ENCODE measurements around the gene TUBGCP6.

- TF ChIP-seq POLR2AphosphoS5 (IDR thresholded peaks at IDR 0.05; ENCODE audit: low read depth, low read length), result no peak
- TF ChIP-seq POLR2A (IDR thresholded peaks at IDR 0.05; ENCODE audit: low read depth, low read length), result no peak
- TF ChIP-seq TAF1 (IDR thresholded peaks at IDR 0.05; ENCODE audit: low read depth, low read length), result no peak
- TF ChIP-seq POU2F2 (IDR thresholded peaks at IDR 0.05; ENCODE audit: low read depth, low read length), result no peak
- no peak for TF ChIP-seq SPI1 (IDR thresholded peaks at IDR 0.05; ENCODE audit: low read depth, low read length)
- TF ChIP-seq PAX5 (IDR thresholded peaks at IDR 0.05; ENCODE audit: insufficient read depth, low read length, severe bottlenecking), result no peak
These were observed 12.2 kb upstream of the TUBGCP6 start for GRCh38 chr22:50257041-50257440.
